ENCODE measurements around the gene CPXM2.

The CPXM2 gene

DNA sequence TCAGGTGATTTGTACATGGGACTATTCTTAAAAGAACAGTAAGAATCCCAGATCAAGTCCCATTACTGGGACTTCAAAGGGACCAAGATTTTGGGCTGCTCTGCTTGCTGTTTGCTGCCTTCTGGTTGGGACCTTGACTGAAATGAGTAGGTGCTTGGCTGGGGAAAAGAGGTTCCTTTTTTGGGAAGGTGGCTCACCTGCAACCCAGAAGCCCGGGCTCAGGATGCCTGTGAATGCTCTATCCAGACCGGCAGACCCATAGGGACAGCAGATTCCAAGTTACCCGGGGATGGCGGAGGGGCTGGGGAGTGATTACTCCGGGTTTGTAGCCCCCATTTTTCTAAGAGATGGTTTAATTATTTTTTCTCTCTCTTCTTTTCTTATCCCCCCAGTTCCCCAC is 104.0 kb downstream of the CPXM2 start:
- Histone ChIP-seq H3K27ac (ENCODE audit: low read length) (no peak overlapping the region), H3K27me3 (ENCODE audit: control insufficient read depth, insufficient read depth, low read length) (no peaks in the 10 kb centered on the region), H3K36me3 (ENCODE audit: control insufficient read depth, low read depth, low read length) (no peaks in the 10 kb centered on the region), H3K9ac (ENCODE audit: low read length) (no peak overlapping the region), H3K9me3 (ENCODE audit: control insufficient read depth, low read depth, low read length) (no peaks in the 10 kb centered on the region), H3K4me3 (ENCODE audit: low read length) (no peak overlapping the region), H3K4me1 (ENCODE audit: control insufficient read depth, low read depth, low read length) (peaks cover 2% of the 10 kb centered on the region)

DNA sequence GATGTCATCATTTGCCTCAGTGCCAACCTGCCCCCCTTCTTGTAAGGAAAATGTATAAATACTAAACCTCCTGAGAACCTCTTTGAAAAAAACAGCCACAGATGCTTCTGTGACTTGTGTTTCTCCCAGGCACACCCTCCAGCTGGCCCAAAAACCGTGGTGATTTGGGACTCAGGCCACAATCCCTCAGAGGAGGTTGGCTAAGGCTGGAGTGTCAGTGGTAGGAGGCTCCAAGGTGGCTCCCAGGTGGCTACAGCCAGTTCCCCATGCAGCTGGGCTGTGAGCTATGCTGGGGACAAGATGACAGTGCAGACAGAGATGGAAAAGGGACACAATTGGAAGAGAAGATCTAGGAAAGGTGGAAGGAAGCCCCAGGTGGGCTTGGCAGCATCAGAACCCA is 104.7 kb downstream of the CPXM2 start:
- no peak overlapping the region for H3K4me3 ChIP-seq (ENCODE audit: low read length)
- H3K36me3 ChIP-seq (ENCODE audit: control insufficient read depth, low read depth, low read length), result no peaks in the 10 kb centered on the region
- peaks cover 9% of the 10 kb centered on the region for H3K4me1 ChIP-seq (ENCODE audit: control insufficient read depth, low read depth, low read length)
- no peak overlapping the region for H3K9ac ChIP-seq (ENCODE audit: low read length)
- no peak overlapping the region for H3K27ac ChIP-seq (ENCODE audit: low read length)
- no peaks in the 10 kb centered on the region for H3K9me3 ChIP-seq (ENCODE audit: control insufficient read depth, low read depth, low read length)
- H3K27me3 ChIP-seq (ENCODE audit: control insufficient read depth, insufficient read depth, low read length), result no peaks in the 10 kb centered on the region

DNA sequence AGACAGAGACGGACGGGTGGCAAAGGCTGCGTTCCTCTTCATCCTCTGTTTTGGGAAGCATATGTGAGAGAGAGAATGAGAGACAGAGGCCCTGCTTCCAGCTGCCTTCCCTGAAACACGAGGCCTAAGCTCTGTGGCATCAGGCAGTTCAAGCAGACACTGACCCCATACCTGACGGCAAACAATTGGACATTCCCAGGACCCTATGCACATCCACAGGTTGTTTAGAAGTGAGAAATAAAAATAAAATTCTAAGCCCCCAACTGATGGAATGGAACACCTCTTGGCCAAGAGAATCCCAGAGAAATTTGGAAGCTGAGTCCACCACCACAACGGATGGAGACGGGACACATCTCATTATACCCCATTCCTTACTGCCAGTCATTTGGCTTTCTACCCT is 105.3 kb downstream of the CPXM2 start:
- Histone ChIP-seq H3K9me3 (ENCODE audit: control insufficient read depth, low read depth, low read length) (no peaks in the 10 kb centered on the region), H3K9ac (ENCODE audit: low read length) (no peak overlapping the region), H3K4me1 (ENCODE audit: control insufficient read depth, low read depth, low read length) (peaks cover 15% of the 10 kb centered on the region), H3K4me3 (ENCODE audit: low read length) (no peak overlapping the region), H3K27me3 (ENCODE audit: control insufficient read depth, insufficient read depth, low read length) (no peaks in the 10 kb centered on the region), H3K27ac (ENCODE audit: low read length) (no peak overlapping the region), H3K36me3 (ENCODE audit: control insufficient read depth, low read depth, low read length) (no peaks in the 10 kb centered on the region)

DNA sequence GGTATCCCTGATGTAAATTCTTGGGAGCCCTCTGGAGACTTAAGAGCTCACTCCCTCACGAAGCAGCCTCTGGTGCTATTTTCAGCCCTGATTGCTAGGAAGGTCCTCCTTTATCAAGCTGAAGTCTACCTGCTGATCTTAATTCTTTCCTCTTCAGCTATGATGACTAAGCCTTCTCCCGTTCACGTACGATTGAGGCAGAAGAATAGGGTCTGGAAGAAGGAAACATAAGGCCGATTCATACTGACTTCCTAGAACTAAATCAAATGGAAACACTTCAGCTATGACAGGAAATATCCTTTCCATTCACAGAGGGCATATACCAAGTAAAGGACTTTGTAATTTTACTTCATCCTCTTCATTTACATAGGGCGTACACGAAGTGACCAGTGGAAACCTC is 107.0 kb downstream of the CPXM2 start:
- Histone ChIP-seq H3K9me3 (ENCODE audit: control insufficient read depth, low read depth, low read length) (no peaks in the 10 kb centered on the region), H3K27ac (ENCODE audit: low read length) (no peak overlapping the region), H3K4me3 (ENCODE audit: low read length) (no peak overlapping the region), H3K9ac (ENCODE audit: low read length) (no peak overlapping the region), H3K36me3 (ENCODE audit: control insufficient read depth, low read depth, low read length) (no peaks in the 10 kb centered on the region), H3K4me1 (ENCODE audit: control insufficient read depth, low read depth, low read length) (peaks cover 18% of the 10 kb centered on the region), H3K27me3 (ENCODE audit: control insufficient read depth, insufficient read depth, low read length) (no peaks in the 10 kb centered on the region)

DNA sequence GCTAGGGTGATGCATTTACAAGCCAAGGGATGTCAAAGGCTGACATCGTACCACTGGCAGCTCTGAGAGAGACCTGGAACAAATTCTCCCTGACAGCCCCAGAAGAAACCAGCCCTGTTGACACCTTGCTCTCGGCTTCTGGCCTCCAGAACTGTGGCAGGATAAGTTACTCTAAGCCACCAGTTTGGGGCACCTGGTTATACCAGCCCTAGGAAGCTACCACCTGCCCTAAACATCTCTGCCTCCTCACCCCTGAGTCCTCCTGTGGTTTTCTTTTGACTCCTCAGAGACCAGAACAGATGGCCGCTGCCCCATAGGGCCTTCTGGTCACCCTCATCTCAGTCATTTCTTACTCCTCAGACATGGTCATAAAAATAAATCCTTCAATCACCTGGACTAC is 107.4 kb downstream of the CPXM2 start:
- H3K9me3 ChIP-seq (ENCODE audit: control insufficient read depth, low read depth, low read length), result no peaks in the 10 kb centered on the region
- no peak overlapping the region for H3K27ac ChIP-seq (ENCODE audit: low read length)
- H3K27me3 ChIP-seq (ENCODE audit: control insufficient read depth, insufficient read depth, low read length), result no peaks in the 10 kb centered on the region
- H3K9ac ChIP-seq (ENCODE audit: low read length), result no peak overlapping the region
- no peaks in the 10 kb centered on the region for H3K36me3 ChIP-seq (ENCODE audit: control insufficient read depth, low read depth, low read length)
- no peak overlapping the region for H3K4me3 ChIP-seq (ENCODE audit: low read length)
- H3K4me1 ChIP-seq (ENCODE audit: control insufficient read depth, low read depth, low read length), result peaks cover 18% of the 10 kb centered on the region

DNA sequence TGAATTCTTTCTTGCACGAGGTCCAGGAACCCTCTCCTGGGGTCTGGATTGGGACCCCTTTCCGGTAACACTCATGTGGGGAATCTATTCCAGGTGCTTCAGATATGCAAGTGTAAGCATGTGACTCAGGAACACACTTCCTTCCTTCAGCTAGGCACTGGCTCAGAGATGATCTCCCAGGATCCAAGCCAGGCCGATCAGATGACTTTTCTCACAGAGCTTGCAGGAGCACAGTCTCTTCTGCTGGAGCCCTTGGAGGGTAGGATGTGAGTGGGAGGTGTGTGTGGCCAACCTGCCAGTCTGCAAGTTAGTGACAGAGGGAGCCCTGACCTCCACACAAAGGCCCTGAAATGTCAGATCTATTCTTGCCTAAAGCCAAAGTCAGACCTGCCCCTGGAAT is 108.3 kb downstream of the CPXM2 start:
- H3K4me1 ChIP-seq (ENCODE audit: control insufficient read depth, low read depth, low read length), result peaks cover 22% of the 10 kb centered on the region
- no peaks in the 10 kb centered on the region for H3K27me3 ChIP-seq (ENCODE audit: control insufficient read depth, insufficient read depth, low read length)

DNA sequence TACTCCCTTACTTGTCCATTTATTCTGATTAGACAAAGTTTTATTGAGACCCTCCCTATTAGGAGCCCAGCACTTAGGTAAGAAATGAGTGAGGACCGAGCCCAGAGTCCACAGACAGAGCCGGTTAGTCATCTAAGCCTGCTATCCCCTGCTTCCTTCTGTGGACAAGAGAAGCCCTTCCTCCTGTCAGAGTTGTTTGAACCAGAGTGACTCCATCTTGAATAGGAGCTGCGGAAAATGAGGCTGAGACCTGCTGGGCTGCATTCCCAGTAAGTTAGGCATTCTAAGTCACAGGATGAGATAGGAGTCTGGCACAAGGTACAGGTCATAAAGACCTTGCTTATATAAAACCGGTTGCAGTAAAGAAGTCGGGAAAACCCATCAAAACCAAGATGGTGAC is 109.1 kb downstream of the CPXM2 start:
- Histone ChIP-seq H3K9me3 (ENCODE audit: control insufficient read depth, low read depth, low read length) (no peaks in the 10 kb centered on the region), H3K9ac (ENCODE audit: low read length) (no peak overlapping the region), H3K27me3 (ENCODE audit: control insufficient read depth, insufficient read depth, low read length) (no peaks in the 10 kb centered on the region)

More for the DNA sequence above, 108.3 kb downstream of the CPXM2 start:
- no peaks in the 10 kb centered on the region for H3K9me3 ChIP-seq (ENCODE audit: control insufficient read depth, low read depth, low read length)
- H3K9ac ChIP-seq (ENCODE audit: low read length), result no peak overlapping the region
- no peak overlapping the region for H3K27ac ChIP-seq (ENCODE audit: low read length)
- H3K36me3 ChIP-seq (ENCODE audit: control insufficient read depth, low read depth, low read length), result no peaks in the 10 kb centered on the region
- H3K4me3 ChIP-seq (ENCODE audit: low read length), result no peak overlapping the region

DNA sequence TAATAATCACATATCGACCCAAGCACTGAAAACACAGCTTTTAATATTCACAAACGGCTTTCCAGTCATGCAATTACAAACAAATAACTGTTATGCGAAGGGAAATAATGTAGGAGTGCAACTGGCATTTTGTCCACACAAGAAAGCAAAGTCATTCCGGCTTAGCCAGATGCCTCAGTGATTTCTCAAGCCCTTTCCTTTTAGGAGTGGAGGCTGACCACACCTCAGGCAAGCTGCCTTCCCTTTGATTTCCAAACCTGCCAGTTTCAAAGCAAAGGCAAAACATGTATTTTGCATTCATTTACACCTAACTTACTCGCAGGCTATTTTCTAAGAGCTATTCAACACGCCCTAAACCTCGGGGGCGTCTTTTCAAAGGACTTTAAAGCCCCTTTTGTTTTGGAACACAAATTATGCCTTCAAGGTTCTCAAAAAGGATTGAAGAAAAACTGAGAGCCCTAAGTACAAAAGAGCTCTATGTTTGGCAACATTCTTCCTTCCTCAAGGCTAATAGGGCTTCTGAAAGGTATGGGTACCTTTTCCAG is 109.6 kb downstream of the CPXM2 start:
- no peaks in the 10 kb centered on the region for H3K27me3 ChIP-seq (ENCODE audit: control insufficient read depth, insufficient read depth, low read length)

More for the DNA sequence above, 109.1 kb downstream of the CPXM2 start:
- H3K4me3 ChIP-seq (ENCODE audit: low read length), result no peak overlapping the region
- no peaks in the 10 kb centered on the region for H3K36me3 ChIP-seq (ENCODE audit: control insufficient read depth, low read depth, low read length)
- H3K27ac ChIP-seq (ENCODE audit: low read length), result no peak overlapping the region
- peaks cover 22% of the 10 kb centered on the region for H3K4me1 ChIP-seq (ENCODE audit: control insufficient read depth, low read depth, low read length)

DNA sequence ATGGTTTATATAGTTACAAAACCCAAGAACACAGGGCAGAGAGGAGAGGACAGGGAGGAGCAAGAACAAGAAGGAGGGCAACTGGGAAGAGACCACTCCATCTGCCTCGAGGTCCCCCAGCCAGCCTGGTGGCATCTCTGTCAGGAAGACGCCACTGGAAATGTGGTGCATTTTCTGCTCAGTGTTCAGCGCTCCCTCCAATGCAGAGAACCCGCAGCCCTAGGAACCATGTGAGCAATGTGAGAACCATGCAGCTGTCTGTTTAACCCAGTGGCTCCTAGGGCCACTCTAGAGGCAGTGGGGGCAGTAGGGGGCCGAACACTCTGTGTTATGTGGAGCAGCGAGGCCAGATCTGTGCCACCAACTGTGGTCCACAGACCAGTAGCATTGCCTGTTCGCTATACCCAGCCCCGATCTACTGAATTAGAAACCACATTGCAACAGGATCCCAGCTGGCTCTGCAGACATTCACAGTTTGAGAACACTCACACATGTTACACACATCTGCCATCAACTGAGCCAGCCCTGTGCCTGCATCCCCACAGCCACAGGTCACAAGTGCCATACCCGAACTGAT is 110.2 kb downstream of the CPXM2 start:
- peak overlapping the region; percentile 15 for H3K4me3 ChIP-seq (ENCODE audit: low read length)
- H3K27me3 ChIP-seq (ENCODE audit: control insufficient read depth, insufficient read depth, low read length), result no peaks in the 10 kb centered on the region

More for the DNA sequence above, 109.6 kb downstream of the CPXM2 start:
- Histone ChIP-seq H3K36me3 (ENCODE audit: control insufficient read depth, low read depth, low read length) (no peaks in the 10 kb centered on the region), H3K27ac (ENCODE audit: low read length) (no peak overlapping the region), H3K9me3 (ENCODE audit: control insufficient read depth, low read depth, low read length) (no peaks in the 10 kb centered on the region), H3K9ac (ENCODE audit: low read length) (no peak overlapping the region), H3K4me1 (ENCODE audit: control insufficient read depth, low read depth, low read length) (peaks cover 22% of the 10 kb centered on the region), H3K4me3 (ENCODE audit: low read length) (peak overlapping the region; percentile 15)

DNA sequence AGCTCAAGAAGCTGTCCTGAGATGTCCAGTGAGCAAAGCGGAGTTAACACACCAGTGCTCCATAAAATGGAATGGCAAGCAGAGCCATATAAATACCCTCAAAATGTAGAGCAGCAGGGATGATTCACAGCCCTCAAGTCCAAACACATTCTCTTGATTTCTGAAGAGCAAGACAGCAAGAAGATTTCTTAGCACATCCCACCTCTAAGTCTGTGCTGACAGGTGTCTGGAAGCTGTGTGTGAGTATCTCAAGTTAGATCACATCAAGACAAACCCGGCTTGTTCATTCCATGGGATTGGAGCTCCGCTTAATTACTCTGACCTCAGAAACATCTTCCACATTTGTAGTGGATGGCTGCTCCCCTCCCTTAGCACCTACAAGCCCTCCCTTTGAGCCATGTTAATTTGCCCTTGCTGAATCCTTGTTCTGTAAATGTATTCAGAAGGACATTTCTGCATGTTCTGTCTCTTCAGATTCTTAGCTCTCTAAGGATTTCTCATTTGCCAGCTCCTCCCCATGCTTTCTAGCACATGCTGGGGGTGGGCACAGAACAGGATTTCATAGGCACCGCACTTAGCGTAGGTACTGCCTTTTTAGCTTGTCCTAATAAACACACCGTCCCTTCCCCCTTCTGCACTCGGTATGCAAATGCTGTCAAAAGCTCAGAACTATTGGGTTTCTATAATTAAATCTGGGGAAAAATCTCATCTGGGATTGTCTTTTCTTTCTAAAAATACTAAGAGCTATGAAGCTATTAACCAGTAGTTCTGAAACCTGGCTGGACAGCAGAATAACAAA is 112.7 kb downstream of the CPXM2 start:
- H3K27me3 ChIP-seq (ENCODE audit: control insufficient read depth, insufficient read depth, low read length), result no peaks in the 10 kb centered on the region

More for the DNA sequence above, 110.2 kb downstream of the CPXM2 start:
- H3K27ac ChIP-seq (ENCODE audit: low read length), result no peak overlapping the region
- no peaks in the 10 kb centered on the region for H3K9me3 ChIP-seq (ENCODE audit: control insufficient read depth, low read depth, low read length)
- peaks cover 22% of the 10 kb centered on the region for H3K4me1 ChIP-seq (ENCODE audit: control insufficient read depth, low read depth, low read length)
- no peaks in the 10 kb centered on the region for H3K36me3 ChIP-seq (ENCODE audit: control insufficient read depth, low read depth, low read length)
- H3K9ac ChIP-seq (ENCODE audit: low read length), result no peak overlapping the region

DNA sequence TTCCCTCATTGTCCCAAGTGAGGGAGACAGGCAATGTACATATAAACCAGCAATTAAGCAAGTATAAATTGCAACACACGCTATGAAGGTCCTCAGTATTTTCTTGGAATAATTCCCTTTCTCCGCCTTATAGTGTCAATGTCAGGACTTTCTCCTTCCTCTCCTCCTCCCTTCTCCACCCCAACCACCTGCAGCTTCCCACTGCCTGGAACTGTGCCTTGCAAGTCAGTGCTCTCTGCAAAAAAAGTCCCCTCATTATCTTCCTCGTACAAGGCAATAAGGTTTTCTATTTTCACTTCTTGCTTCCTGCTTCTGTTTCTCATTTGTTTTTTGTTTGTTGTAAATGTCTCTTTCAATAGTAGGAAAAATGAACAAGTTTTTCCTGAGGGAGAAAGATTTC is 113.7 kb downstream of the CPXM2 start:
- Histone ChIP-seq H3K9ac (ENCODE audit: low read length) (no peak overlapping the region), H3K36me3 (ENCODE audit: control insufficient read depth, low read depth, low read length) (no peaks in the 10 kb centered on the region), H3K9me3 (ENCODE audit: control insufficient read depth, low read depth, low read length) (no peaks in the 10 kb centered on the region), H3K4me1 (ENCODE audit: control insufficient read depth, low read depth, low read length) (peaks cover 22% of the 10 kb centered on the region), H3K4me3 (ENCODE audit: low read length) (no peak overlapping the region), H3K27ac (ENCODE audit: low read length) (no peak overlapping the region), H3K27me3 (ENCODE audit: control insufficient read depth, insufficient read depth, low read length) (no peaks in the 10 kb centered on the region)

More for the DNA sequence above, 112.7 kb downstream of the CPXM2 start:
- H3K4me1 ChIP-seq (ENCODE audit: control insufficient read depth, low read depth, low read length), result peaks cover 22% of the 10 kb centered on the region
- no peak overlapping the region for H3K4me3 ChIP-seq (ENCODE audit: low read length)
- H3K9me3 ChIP-seq (ENCODE audit: control insufficient read depth, low read depth, low read length), result no peaks in the 10 kb centered on the region
- H3K36me3 ChIP-seq (ENCODE audit: control insufficient read depth, low read depth, low read length), result no peaks in the 10 kb centered on the region
- no peak overlapping the region for H3K9ac ChIP-seq (ENCODE audit: low read length)
- H3K27ac ChIP-seq (ENCODE audit: low read length), result no peak overlapping the region
